ENCODE measurements around the gene FAM124B. TPM values are rescaled to one million over a fixed set of nuclear protein-coding genes. Genes with fewer than 3 reads are reported as not detected.

FAM124B gene
- 0.22 and 0.57 TPM in 2 replicates for total RNA-seq

DNA sequence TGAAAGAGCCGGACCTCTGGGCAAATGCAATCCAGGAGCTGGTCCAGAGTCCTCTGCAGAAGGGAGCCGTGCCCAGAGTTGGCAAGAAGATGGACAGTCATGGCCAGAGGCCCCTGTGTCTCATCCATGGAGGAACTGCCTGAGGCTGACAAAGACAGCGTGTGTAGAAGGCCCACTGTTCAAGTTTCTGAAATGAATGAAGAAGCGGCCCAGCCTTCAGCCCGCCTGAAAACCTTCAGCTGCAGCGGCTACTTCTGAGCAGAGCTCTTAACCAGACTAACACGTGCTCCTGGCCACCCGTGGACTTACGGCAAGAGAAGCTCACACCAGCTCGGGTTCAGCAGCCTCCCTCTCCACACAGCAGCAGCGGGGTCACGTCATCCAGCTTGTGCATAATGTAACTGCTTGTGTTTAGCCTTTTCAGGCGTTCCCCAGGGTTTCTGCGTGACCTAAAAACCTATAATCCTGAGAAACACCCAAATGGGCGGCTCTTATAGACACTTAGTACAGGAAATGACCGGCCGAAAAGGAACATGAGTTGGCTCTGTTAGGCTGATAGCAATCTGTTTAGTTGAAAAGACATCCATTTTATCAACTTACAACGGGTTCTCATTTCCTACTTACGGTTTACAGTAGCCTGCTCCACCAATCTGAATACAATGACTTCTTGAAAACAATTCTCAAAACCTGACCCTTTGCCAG is at the start of gene FAM124B:
TSS of gene FAM124B (minus strand) at position 467 of the 702 bp plus-strand sequence. CDS start at position 128, 339 bp downstream.

Other genes starting within 250 kb of the FAM124B start
- 58.3 and 59.3 TPM in 2 replicates for gene CUL3, start 183.3 kb upstream of the FAM124B start, total RNA-seq

Measured in placental pericyte (primary cell).